ENCODE results near the gene DDX19B. TPM values are rescaled to one million over a fixed set of nuclear protein-coding genes. Genes with fewer than 3 reads are reported as not detected.
A peak's percentile ranks its signal among the peaks of the same experiment; 100 is the strongest.

DDX19B gene
- total RNA-seq, 1 donor from 2014 or later = 37.1 TPM

DNA sequence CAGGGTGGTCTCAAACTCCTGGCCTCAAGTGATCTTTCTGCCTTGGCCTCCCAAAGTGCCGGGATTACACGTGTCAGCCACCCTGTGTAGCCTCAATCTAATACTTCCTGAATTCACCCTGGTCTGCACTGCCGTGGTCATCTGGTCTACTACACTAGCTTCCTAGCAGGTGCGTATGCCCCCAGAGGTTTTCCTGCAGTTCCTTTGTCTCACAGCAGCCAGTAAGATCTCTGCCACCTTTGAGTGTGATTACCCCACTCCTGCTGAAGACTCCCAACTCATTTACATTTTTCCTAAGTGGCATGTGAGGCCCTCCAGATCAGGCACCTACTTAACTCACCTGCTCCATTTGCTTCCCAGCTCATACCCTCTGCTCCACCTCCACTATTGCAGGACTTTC, 42.6 kb downstream of the DDX19B start:
- Mint-ChIP-seq H3K27me3 (ENCODE audit: unreplicated experiment) (no peaks in the 10 kb centered on the region), H3K9me3 (ENCODE audit: unreplicated experiment) (no peaks in the 10 kb centered on the region), H3K4me1 (ENCODE audit: unreplicated experiment) (peaks cover 10% of the 10 kb centered on the region), H3K27ac (ENCODE audit: unreplicated experiment) (no peak overlapping the region), H3K4me3 (ENCODE audit: unreplicated experiment) (no peak overlapping the region), H3K36me3 (ENCODE audit: unreplicated experiment) (no peaks in the 10 kb centered on the region)
- no peak for DNase-seq (ENCODE audit: extremely low spot score, unreplicated experiment)
- TF ChIP-seq, protein P1, sequence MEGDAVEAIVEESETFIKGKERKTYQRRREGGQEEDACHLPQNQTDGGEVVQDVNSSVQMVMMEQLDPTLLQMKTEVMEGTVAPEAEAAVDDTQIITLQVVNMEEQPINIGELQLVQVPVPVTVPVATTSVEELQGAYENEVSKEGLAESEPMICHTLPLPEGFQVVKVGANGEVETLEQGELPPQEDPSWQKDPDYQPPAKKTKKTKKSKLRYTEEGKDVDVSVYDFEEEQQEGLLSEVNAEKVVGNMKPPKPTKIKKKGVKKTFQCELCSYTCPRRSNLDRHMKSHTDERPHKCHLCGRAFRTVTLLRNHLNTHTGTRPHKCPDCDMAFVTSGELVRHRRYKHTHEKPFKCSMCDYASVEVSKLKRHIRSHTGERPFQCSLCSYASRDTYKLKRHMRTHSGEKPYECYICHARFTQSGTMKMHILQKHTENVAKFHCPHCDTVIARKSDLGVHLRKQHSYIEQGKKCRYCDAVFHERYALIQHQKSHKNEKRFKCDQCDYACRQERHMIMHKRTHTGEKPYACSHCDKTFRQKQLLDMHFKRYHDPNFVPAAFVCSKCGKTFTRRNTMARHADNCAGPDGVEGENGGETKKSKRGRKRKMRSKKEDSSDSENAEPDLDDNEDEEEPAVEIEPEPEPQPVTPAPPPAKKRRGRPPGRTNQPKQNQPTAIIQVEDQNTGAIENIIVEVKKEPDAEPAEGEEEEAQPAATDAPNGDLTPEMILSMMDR (IDR thresholded peaks at IDR 0.05) = no peak

DNA sequence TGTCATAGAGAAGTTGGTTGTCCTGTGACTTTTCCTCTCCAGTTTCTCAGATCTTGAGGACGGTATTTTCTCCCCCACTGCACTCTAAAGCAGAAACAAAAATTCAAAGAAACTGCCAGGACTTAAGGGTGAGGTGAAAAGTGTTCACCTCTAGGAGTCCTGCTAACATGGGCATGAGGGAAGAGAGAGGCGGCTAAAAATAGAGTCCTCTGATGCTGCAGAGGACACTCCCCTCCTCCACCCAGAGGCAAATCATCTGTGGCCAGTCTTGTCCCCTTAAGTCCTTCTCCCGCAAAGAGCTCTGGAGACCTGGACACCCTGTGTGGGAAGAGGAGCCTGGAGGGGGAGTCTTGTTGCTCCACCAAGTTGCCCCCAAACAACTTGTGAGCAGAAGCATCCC, 43.0 kb downstream of the DDX19B start:
- TF ChIP-seq, protein P1 (IDR thresholded peaks at IDR 0.05) = no peak
- H3K27ac Mint-ChIP-seq (ENCODE audit: unreplicated experiment) = no peak overlapping the region
- no peak for DNase-seq (ENCODE audit: extremely low spot score, unreplicated experiment)
- H3K36me3 Mint-ChIP-seq (ENCODE audit: unreplicated experiment) = no peaks in the 10 kb centered on the region
- H3K4me1 Mint-ChIP-seq (ENCODE audit: unreplicated experiment) = peaks cover 14% of the 10 kb centered on the region
- H3K27me3 Mint-ChIP-seq (ENCODE audit: unreplicated experiment) = no peaks in the 10 kb centered on the region
- no peak overlapping the region for H3K4me3 Mint-ChIP-seq (ENCODE audit: unreplicated experiment)
- H3K9me3 Mint-ChIP-seq (ENCODE audit: unreplicated experiment) = no peaks in the 10 kb centered on the region

DNA sequence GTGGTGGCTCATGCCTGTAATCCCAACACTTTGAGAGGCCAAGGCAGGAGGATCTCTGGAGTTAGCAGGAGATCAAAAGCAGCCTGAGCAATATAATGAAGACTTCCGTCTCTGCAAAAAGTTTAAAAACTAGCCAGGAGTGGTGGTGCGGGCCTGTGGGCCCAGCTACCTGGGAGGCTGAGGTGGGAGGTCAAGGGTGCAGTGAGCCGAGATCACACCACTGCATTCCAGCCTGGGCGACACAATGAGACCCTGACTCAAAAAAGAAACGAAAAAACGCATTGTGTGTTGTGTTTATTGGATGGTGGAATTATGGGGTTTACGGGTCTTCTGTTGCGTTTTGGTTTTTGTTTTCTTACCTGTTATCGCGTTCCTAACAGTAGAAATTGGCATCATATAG, 46.9 kb downstream of the DDX19B start:
- H3K36me3 Mint-ChIP-seq (ENCODE audit: unreplicated experiment) = peaks cover 3% of the 10 kb centered on the region
- H3K27ac Mint-ChIP-seq (ENCODE audit: unreplicated experiment) = peak overlapping the region; percentile 99
- H3K4me3 Mint-ChIP-seq (ENCODE audit: unreplicated experiment) = peak overlapping the region; percentile 96
- H3K4me1 Mint-ChIP-seq (ENCODE audit: unreplicated experiment) = peaks cover 26% of the 10 kb centered on the region
- no peak for DNase-seq (ENCODE audit: extremely low spot score, unreplicated experiment)
- H3K27me3 Mint-ChIP-seq (ENCODE audit: unreplicated experiment) = no peaks in the 10 kb centered on the region
- H3K9me3 Mint-ChIP-seq (ENCODE audit: unreplicated experiment) = no peaks in the 10 kb centered on the region
- TF ChIP-seq, protein P1 (IDR thresholded peaks at IDR 0.05) = no peak

DNA sequence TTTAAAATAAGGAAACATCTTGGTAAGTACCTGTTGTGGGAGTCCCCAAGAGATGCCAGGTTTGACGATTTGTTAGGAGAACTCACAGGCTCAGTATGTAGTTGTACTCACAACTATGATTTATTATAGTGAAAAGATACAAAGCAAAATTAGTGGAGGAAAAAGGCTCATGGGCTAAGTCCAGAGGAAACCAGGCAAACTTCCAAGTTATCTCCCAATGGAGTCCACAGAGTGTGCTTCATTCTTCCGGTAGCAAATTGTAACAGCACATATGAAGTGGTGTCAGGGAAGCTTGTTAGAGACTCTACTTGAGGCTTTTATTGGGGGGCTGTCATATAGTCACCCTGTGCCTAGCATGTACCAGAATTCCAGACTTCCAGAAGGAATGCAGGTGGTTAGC, 50.0 kb downstream of the DDX19B start:
- H3K4me3 Mint-ChIP-seq (ENCODE audit: unreplicated experiment) = no peak overlapping the region
- no peaks in the 10 kb centered on the region for H3K27me3 Mint-ChIP-seq (ENCODE audit: unreplicated experiment)
- peaks cover 25% of the 10 kb centered on the region for H3K4me1 Mint-ChIP-seq (ENCODE audit: unreplicated experiment)
- no peak overlapping the region for H3K27ac Mint-ChIP-seq (ENCODE audit: unreplicated experiment)
- H3K9me3 Mint-ChIP-seq (ENCODE audit: unreplicated experiment) = no peaks in the 10 kb centered on the region
- peaks cover 10% of the 10 kb centered on the region for H3K36me3 Mint-ChIP-seq (ENCODE audit: unreplicated experiment)
- TF ChIP-seq, protein P1 (IDR thresholded peaks at IDR 0.05) = no peak
- DNase-seq (ENCODE audit: extremely low spot score, unreplicated experiment) = no peak

DNA sequence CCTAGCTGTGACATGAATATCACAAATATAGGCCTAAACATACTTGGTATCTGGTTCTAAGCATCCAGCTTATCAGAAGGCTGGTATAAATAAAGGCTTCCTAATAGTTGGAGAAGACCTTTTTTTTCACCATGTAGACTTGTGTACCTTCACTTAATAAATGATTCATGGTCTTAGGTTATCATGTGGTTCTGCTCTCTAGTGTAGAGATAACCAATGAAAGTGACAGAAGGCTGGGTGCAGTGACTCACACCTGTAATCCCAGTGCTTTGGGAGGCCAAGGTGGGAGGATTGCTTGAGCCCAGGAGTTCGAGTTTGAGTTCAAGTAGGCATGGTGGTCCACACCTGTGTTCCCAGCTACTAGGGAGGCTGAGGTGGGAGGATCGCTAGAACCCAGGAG, 50.8 kb downstream of the DDX19B start:
- Mint-ChIP-seq H3K9me3 (ENCODE audit: unreplicated experiment) (no peaks in the 10 kb centered on the region), H3K4me1 (ENCODE audit: unreplicated experiment) (peaks cover 25% of the 10 kb centered on the region), H3K27ac (ENCODE audit: unreplicated experiment) (no peak overlapping the region), H3K4me3 (ENCODE audit: unreplicated experiment) (no peak overlapping the region), H3K36me3 (ENCODE audit: unreplicated experiment) (peaks cover 12% of the 10 kb centered on the region), H3K27me3 (ENCODE audit: unreplicated experiment) (no peaks in the 10 kb centered on the region)
- TF ChIP-seq, protein P1 (IDR thresholded peaks at IDR 0.05) = no peak
- DNase-seq (ENCODE audit: extremely low spot score, unreplicated experiment) = no peak

All from osteocyte (in vitro differentiated cells).